ENCODE data around the gene MBD2. TPM values are rescaled to one million over a fixed set of nuclear protein-coding genes. Genes with fewer than 3 reads are reported as not detected.

MBD2 gene
- total RNA-seq, 1 experiment from 2014 or later = 79.1 TPM

- ChIA-PET POLR2A (no interaction called here), CTCF (no interaction called here), RAD21 (ENCODE audit: low non-redundant PET in 1 of 2, low total read pairs in 2 of 2, uncharacterized antibody in 2 of 2, unreplicated experiment in 2 of 2) (no interaction called here)
- TF ChIP-seq ATF3 (IDR thresholded peaks at IDR 0.05) (no peak), EGR1 (IDR thresholded peaks at IDR 0.05; ENCODE audit: low read depth) (no peak), SP1 (IDR thresholded peaks at IDR 0.05; ENCODE audit: low read depth) (0 out of 2 replicates have a peak, but pooled peaks have one; percentile 20), FOSL1 (IDR thresholded peaks at IDR 0.05; ENCODE audit: low read depth) (peak; percentile 24; the same call in 1 of the 2 replicates), ZFX (IDR thresholded peaks at IDR 0.05) (no peak), ELF1 (IDR thresholded peaks at IDR 0.05; ENCODE audit: borderline replicate concordance, low read depth) (no peak), TCF7L2 (IDR thresholded peaks at IDR 0.05; ENCODE audit: borderline replicate concordance, extremely low read depth, insufficient read depth, insufficient read length) (peak; percentile 14)
- Histone ChIP-seq H3K4me3 (replicated peaks in 1 of 2; ENCODE audit: low read depth in 1 of 2, low read length in 2 of 2) (peak overlapping the region; percentile 23 to 47), H3K27ac (ENCODE audit: low read depth, low read length) (no peak overlapping the region), H3K4me1 (ENCODE audit: control insufficient read depth in 1 of 2, insufficient read depth in 2 of 2, low read length in 2 of 2) (peaks cover 10 to 15% of the 10 kb centered on the region in 2 experiments; a peak in 3 of 4 replicates), H3K9me2 (ENCODE audit: insufficient read depth) (no peaks in the 10 kb centered on the region), H2AFZ (ENCODE audit: low read depth, low read length, poor library complexity, severe bottlenecking) (peak overlapping the region; percentile 89), H3K9me3 (ENCODE audit: control insufficient read depth in 1 of 2, insufficient read depth in 1 of 2, low read depth in 1 of 2, low read length in 2 of 2) (no peaks in the 10 kb centered on the region), H3K79me2 (ENCODE audit: insufficient read depth, low read length) (no peaks in the 10 kb centered on the region), H3K4me2 (ENCODE audit: low read length) (peak overlapping the region; percentile 74), H3K27me3 (ENCODE audit: insufficient read depth, low read length) (no peaks in the 10 kb centered on the region), H3K36me3 (ENCODE audit: control insufficient read depth in 1 of 2, insufficient read depth in 2 of 2, low read length in 2 of 2) (no peaks in the 10 kb centered on the region), H3K9ac (ENCODE audit: low read length) (0 out of 2 replicates have a peak overlapping the region, but pooled peaks have one; percentile 18), H4K20me1 (ENCODE audit: insufficient read depth) (no peaks in the 10 kb centered on the region)
- DNase-seq (ENCODE audit: low read depth, low spot score) (peak; percentile 27), ATAC-seq (peak; percentile 77)
- intact Hi-C loops (cut with micrococcal nuclease) = no loop called here
- no TSS peak for BruUV-seq (replicated peaks)
These were observed 29.8 kb upstream of the MBD2 start for GRCh38 chr18:54254265-54254758.

- no peak overlapping the region for H3K9ac ChIP-seq (ENCODE audit: low read length)
- H3K9me3 ChIP-seq (ENCODE audit: control insufficient read depth in 1 of 2, insufficient read depth in 1 of 2, low read depth in 1 of 2, low read length in 2 of 2) = no peaks in the 10 kb centered on the region
- RAD21 ChIA-PET (ENCODE audit: low non-redundant PET in 1 of 2, low total read pairs in 2 of 2, uncharacterized antibody in 2 of 2, unreplicated experiment in 2 of 2) = no interaction called here
- H3K36me3 ChIP-seq (ENCODE audit: control insufficient read depth in 1 of 2, insufficient read depth in 2 of 2, low read length in 2 of 2) = no peaks in the 10 kb centered on the region
- ATAC-seq (no peak), DNase-seq (ENCODE audit: low read depth, low spot score) (no peak)
- H3K27ac ChIP-seq (ENCODE audit: low read depth, low read length) = no peak overlapping the region
- CTCF ChIA-PET = interaction anchor here (0.7 kb wide), 1 partner anchor 20 kb away, joined by 3 read pairs; no protein-coding TSS in a partner anchor
- peaks cover 10 to 15% of the 10 kb centered on the region in 2 experiments; a peak in 3 of 4 replicates for H3K4me1 ChIP-seq (ENCODE audit: control insufficient read depth in 1 of 2, insufficient read depth in 2 of 2, low read length in 2 of 2)
- no peaks in the 10 kb centered on the region for H4K20me1 ChIP-seq (ENCODE audit: insufficient read depth)
- H3K9me2 ChIP-seq (ENCODE audit: insufficient read depth) = no peaks in the 10 kb centered on the region
- BruUV-seq (replicated peaks) = no TSS peak
- no peaks in the 10 kb centered on the region for H3K27me3 ChIP-seq (ENCODE audit: insufficient read depth, low read length)
- no peak overlapping the region for H3K4me3 ChIP-seq (replicated peaks in 1 of 2; ENCODE audit: low read depth in 1 of 2, low read length in 2 of 2)
- H2AFZ ChIP-seq (ENCODE audit: low read depth, low read length, poor library complexity, severe bottlenecking) = no peak overlapping the region
- no peaks in the 10 kb centered on the region for H3K79me2 ChIP-seq (ENCODE audit: insufficient read depth, low read length)
- POLR2A ChIA-PET = interaction anchor here (0.7 kb wide), 1 partner anchor 100 kb away, joined by 3 read pairs; no protein-coding TSS in a partner anchor
- intact Hi-C loops (cut with micrococcal nuclease) = no loop called here
- no peak overlapping the region for H3K4me2 ChIP-seq (ENCODE audit: low read length)
- no peak for TF ChIP-seq EZH2 (IDR thresholded peaks at IDR 0.05)
- TF ChIP-seq EGR1 (IDR thresholded peaks at IDR 0.05; ENCODE audit: low read depth) = no peak
- TF ChIP-seq SIN3A (IDR thresholded peaks at IDR 0.05; ENCODE audit: low read depth) = no peak
- no peak for TF ChIP-seq ZBTB33 (IDR thresholded peaks at IDR 0.05; ENCODE audit: extremely low read depth, insufficient replicate concordance, low read length)
- TF ChIP-seq CBX3 (IDR thresholded peaks at IDR 0.05; ENCODE audit: low read depth) = no peak
- TF ChIP-seq JUND (IDR thresholded peaks at IDR 0.05) = no peak
- TF ChIP-seq POLR2AphosphoS5 (IDR thresholded peaks at IDR 0.05; ENCODE audit: low read depth, low read length) = no peak
- TF ChIP-seq MAX (IDR thresholded peaks at IDR 0.05) = no peak
- no peak for TF ChIP-seq YY1 (IDR thresholded peaks at IDR 0.05; ENCODE audit: extremely low read depth, insufficient replicate concordance, low read depth, low read length)
- no peak for TF ChIP-seq SRF (IDR thresholded peaks at IDR 0.05; ENCODE audit: low read depth)
- no peak for TF ChIP-seq ZFX (IDR thresholded peaks at IDR 0.05)
- no peak for TF ChIP-seq RAD21 (IDR thresholded peaks at IDR 0.05; ENCODE audit: low read depth)
- TF ChIP-seq SP1 (IDR thresholded peaks at IDR 0.05; ENCODE audit: low read depth) = no peak
- no peak for TF ChIP-seq CEBPB (IDR thresholded peaks at IDR 0.05; ENCODE audit: low read depth)
These were observed 27.3 kb upstream of the MBD2 start for GRCh38 chr18:54251606-54252390.

Data from HCT116 (cell line).